Peyer's patch (tissue), 4 donors: ENCODE results near the gene INPP5A. TPM values are rescaled to one million over a fixed set of nuclear protein-coding genes. Genes with fewer than 3 reads are reported as not detected.
A peak's percentile ranks its signal among the peaks of the same experiment; 100 is the strongest.

Experiments used
- DNase-seq, 3 donors: peaks; one replicate each; pipeline ENCODE4 v3.0.0-alpha.2; 2017 to 2019
- H3K27ac ChIP-seq, 4 donors: fragments of 200-600 bp; sonication (generic); one replicate each; pipeline ENCODE4 v1.5.1; 2016 to 2019
- H3K27me3 ChIP-seq, 2 donors: fragments of 200-600 bp; sonication (generic); one replicate each; pipeline ENCODE4 v1.5.1; 2019
- H3K36me3 ChIP-seq, 3 donors: fragments of 200-600 bp; sonication (generic); one replicate each; pipeline ENCODE4 v1.5.1; 2016 to 2019
- H3K4me1 ChIP-seq, 4 donors: fragments of 200-600 bp; sonication (generic); one replicate each; pipeline ENCODE4 v1.5.1; 2016 to 2019
- H3K4me3 ChIP-seq, 4 donors: fragments of 200-600 bp; sonication (generic); 1 replicate in 3 of 4; 2 replicates in 1 of 4; pipeline ENCODE4 v1.5.1; 2016 to 2019; ENCODE audit warnings: mild to moderate bottlenecking in 1 of 4
- H3K9me3 ChIP-seq, 4 donors: fragments of 200-600 bp; sonication (generic); one replicate each; pipeline ENCODE4 v1.5.1; 2016 to 2019; ENCODE audit warnings: mild to moderate bottlenecking in 1 of 4
- POLR2A ChIP-seq, 2 donors: fragments of 450-650 bp; IDR thresholded peaks; one replicate each; pipeline ENCODE4 v1.5.1; 2017; ENCODE audit warnings: antibody characterized with exemption in 2 of 2, mild to moderate bottlenecking in 2 of 2, moderate library complexity in 2 of 2
- total RNA-seq, 4 donors: library from RNA; depleted of rRNA; stranded (reverse); fragments of >200 nt; gene quantifications; one replicate each; pipeline ENCODE4 v1.1.0, GENCODE V29; 2016
- TF ChIP-seq, protein P1 (sequence below), 6 experiments: fragments of 450-650 bp in 4 of 6; fragments of 200-600 bp in 2 of 6; sonication (generic) in 1 of 6; IDR thresholded peaks; one replicate each; pipeline ENCODE4 v1.5.1; 2017 to 2019; ENCODE audit warnings: antibody characterized with exemption in 6 of 6, mild to moderate bottlenecking in 3 of 6, moderate library complexity in 1 of 6

The INPP5A gene
- total RNA-seq, 4 donors from 2014 or later: 33.8 to 76.4 (median 38.1) TPM

DNA sequence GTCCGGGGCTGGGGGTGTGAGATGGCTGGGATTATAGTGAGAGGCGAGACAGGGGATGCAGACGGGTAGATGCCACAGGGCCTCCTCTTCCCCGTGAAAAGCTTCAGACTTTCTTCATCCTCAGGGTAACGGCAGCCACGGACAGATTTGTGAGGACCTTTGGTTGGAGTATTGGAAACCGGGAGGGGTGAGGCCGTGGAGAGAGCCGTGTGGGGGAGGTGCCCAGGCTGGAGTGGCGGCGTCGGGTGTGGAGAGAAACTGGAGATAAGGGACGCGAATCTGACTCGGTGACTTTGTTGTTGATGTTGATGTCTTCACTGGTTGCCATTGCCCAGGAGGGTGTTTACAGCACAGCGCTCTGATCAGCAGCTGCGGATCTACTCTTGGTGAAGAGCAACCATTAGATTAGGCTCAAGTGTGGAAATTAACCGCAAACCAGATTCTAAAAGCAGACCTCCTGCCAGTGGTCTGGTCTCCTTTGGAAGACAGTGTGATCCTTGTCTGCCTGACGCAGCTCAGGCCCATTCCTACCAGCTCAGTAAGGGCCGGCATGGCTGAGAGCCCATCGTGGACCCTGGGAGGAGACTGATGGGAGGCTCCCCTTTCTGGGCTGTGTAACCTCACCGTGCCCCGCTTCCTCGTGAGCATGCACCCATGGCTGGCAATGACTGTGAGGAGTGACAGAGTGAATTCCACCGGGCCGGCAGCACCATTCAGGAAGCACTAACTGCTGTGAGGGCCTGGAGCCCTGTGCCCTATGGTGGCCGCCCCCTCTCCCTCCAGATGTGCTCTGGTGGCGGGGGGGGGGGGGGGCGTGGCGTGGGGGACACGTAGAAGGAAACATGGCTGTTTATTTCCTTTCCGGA, 90.3 kb downstream of the INPP5A start:
- Histone ChIP-seq H3K36me3 (no peaks in the 10 kb centered on the region), H3K9me3 (no peaks in the 10 kb centered on the region), H3K27ac (peak overlapping the region; percentile 2 to 91 (median 56)), H3K27me3 (no peaks in the 10 kb centered on the region), H3K4me3 (no peak overlapping the region), H3K4me1 (peaks cover 0 to 62% (median 4%) of the 10 kb centered on the region in 4 donors)
- peak in 2 of 3 donors; percentile 50 to 61 for DNase-seq
- TF ChIP-seq POLR2A (IDR thresholded peaks at IDR 0.05): no peak
- TF ChIP-seq, protein P1, sequence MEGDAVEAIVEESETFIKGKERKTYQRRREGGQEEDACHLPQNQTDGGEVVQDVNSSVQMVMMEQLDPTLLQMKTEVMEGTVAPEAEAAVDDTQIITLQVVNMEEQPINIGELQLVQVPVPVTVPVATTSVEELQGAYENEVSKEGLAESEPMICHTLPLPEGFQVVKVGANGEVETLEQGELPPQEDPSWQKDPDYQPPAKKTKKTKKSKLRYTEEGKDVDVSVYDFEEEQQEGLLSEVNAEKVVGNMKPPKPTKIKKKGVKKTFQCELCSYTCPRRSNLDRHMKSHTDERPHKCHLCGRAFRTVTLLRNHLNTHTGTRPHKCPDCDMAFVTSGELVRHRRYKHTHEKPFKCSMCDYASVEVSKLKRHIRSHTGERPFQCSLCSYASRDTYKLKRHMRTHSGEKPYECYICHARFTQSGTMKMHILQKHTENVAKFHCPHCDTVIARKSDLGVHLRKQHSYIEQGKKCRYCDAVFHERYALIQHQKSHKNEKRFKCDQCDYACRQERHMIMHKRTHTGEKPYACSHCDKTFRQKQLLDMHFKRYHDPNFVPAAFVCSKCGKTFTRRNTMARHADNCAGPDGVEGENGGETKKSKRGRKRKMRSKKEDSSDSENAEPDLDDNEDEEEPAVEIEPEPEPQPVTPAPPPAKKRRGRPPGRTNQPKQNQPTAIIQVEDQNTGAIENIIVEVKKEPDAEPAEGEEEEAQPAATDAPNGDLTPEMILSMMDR (IDR thresholded peaks at IDR 0.05): no peak

DNA sequence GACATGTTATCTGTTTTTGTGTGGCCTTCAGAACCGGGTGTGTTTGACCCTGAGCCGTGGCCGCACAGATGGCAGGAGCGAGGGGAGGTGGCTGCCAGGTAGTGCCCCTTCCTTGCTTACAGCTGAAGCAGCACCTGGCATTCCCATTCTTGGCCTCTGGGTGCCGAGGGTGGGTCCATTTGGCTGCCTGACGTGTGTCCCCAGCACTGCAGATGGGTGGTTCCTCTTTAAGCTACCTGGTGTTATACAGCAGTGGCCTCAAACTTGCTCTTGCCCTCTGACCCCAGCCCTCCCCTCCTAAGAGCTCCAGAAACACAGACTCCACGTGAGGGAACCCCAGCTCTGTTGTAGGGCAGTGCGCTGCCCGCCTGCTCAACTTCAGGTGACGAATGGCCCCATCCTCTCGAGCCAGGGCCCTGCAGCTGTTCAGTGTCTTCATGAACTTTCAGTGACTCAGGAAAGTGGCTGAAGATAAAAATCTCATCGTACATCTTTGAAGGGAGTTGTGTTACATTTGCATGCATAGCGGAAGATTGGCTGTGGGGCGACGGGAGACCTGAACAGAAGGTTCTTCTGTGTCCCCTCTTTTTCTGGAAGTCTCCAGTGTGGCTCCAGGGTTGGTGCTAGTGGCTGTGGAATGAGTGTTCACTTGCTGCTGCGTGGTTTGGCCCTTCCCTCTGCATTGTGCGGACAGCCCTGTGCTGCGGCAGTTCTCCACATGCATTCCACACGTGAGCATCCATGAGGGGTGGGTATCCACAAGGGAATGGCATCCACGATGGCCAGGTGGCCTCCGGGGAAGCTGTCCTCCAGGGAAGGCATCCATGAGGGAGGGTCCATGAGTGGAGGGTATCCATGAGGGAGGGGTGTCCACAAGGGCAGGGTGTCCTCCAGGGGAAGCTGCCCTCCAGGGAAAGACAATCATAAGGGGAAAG, 91.6 kb downstream of the INPP5A start:
- no peaks in the 10 kb centered on the region for H3K36me3 ChIP-seq
- peak overlapping the region; percentile 1 to 91 (median 26) for H3K27ac ChIP-seq
- H3K4me1 ChIP-seq: peaks cover 0 to 73% (median 4%) of the 10 kb centered on the region in 4 donors
- TF ChIP-seq POLR2A (IDR thresholded peaks at IDR 0.05): no peak
- TF ChIP-seq, protein P1 (IDR thresholded peaks at IDR 0.05): no peak
- DNase-seq: peak in 2 of 3 donors; percentile 41 to 44
- H3K27me3 ChIP-seq: no peaks in the 10 kb centered on the region
- H3K4me3 ChIP-seq: no peak overlapping the region
- H3K9me3 ChIP-seq: no peaks in the 10 kb centered on the region

DNA sequence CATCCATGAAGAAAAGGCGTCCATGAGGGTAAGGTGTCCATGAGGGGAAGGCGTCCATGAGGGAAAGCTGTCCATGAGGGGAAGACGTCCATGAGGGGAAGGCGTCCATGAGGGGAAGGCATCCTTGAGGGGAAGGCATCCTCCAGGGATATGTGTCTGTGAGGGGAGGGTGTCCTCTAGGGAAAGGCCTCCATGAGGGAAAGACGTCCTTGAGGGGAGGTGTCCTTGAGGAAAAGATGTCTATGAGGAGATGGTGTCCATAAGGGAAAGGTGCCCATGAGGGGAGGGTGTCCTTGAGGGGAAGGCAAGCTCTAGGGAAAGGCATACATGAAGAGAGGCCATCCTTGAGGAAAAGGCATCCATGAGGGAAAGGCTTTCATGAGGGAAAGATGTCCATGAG, 92.6 kb downstream of the INPP5A start:
- DNase-seq: peak in 2 of 3 donors; percentile 11 to 23

DNA sequence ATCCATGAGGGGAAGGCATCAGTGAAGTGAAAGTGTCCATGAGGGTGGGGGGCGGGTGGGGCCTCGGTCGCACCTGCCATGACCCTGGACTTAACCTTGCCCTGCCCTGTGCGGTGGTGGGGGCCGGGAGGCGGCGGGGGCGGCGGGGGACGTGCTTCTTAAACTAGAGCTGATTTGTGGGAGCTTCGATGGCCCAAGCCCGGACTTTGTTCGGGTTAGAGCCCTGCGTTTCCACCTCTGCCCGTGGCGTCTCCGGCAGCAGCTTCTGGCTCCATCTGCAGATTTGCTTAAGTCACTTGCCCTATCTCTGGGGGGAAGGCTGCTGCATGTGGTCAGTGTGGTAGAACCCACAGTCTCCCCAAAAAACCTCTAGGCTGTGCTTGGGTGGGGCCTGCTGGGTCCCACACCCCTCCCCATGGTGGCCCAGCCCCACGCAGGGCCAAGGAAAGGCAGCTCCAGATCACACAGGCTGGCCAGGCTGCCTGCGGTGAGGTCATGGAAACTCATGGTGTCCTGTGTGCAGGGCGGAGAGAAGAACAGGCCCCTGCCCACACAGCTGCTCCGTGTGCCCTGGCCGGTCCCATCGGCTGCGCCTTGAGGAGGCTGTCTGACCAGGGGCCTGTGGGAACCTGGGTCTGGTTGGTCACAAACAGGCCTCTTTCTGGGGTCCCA, 93.2 kb downstream of the INPP5A start:
- Histone ChIP-seq H3K36me3 (no peaks in the 10 kb centered on the region), H3K9me3 (no peaks in the 10 kb centered on the region), H3K27me3 (no peaks in the 10 kb centered on the region), H3K27ac (peak overlapping the region; percentile 32 to 91 (median 58)), H3K4me1 (peaks cover 0 to 82% (median 4%) of the 10 kb centered on the region in 4 donors), H3K4me3 (no peak overlapping the region)
- peak in 2 of 3 donors; percentile 51 to 52 for DNase-seq
- no peak for TF ChIP-seq POLR2A (IDR thresholded peaks at IDR 0.05)
- TF ChIP-seq, protein P1 (IDR thresholded peaks at IDR 0.05): no peak

More for the DNA sequence above, 92.6 kb downstream of the INPP5A start:
- Histone ChIP-seq H3K4me3 (no peak overlapping the region), H3K36me3 (no peaks in the 10 kb centered on the region), H3K27me3 (no peaks in the 10 kb centered on the region), H3K4me1 (peaks cover 0 to 82% (median 4%) of the 10 kb centered on the region in 4 donors), H3K9me3 (no peaks in the 10 kb centered on the region), H3K27ac (peak overlapping the region in 2 of 4 donors; percentile 49 to 91)
- TF ChIP-seq, protein P1 (IDR thresholded peaks at IDR 0.05): no peak
- TF ChIP-seq POLR2A (IDR thresholded peaks at IDR 0.05): no peak

DNA sequence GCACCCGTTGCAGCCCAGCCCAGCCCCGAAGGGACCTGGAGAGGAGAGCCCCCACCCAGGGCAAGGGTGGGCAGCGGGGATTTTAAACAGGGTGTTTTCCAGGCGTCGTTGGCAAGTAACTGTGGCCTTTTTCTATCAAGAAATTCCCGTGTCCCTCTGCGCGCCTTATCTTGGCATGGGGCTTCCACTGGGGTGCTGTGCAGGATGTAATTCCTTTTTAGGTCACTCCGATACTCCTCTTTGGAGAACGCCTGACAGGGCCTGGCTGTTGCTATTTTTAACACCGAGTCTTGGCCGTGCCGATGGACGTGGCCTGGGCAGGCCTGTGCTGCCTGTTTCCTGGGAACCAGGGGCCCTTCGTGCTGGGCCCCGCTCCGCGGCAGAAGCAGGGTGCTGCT, 93.8 kb downstream of the INPP5A start:
- Histone ChIP-seq H3K4me3 (no peak overlapping the region), H3K36me3 (no peaks in the 10 kb centered on the region), H3K4me1 (peaks cover 0 to 79% (median 4%) of the 10 kb centered on the region in 4 donors), H3K27me3 (no peaks in the 10 kb centered on the region), H3K27ac (peak overlapping the region; percentile 32 to 91 (median 58)), H3K9me3 (no peaks in the 10 kb centered on the region)
- DNase-seq: peak in 1 of 3 donors; percentile 46
- TF ChIP-seq, protein P1 (IDR thresholded peaks at IDR 0.05): no peak
- no peak for TF ChIP-seq POLR2A (IDR thresholded peaks at IDR 0.05)
